Activated T-helper 1 cell treated with Interleukin-2 at 50 U/mL for 16 hours (primary cell): ENCODE measurements around the gene GRIN1.

Experiments
- DNase-seq: peaks from one replicate; pipeline ENCODE4 v3.0.0-alpha.2; 2020; ENCODE audit warnings: low read depth

The GRIN1 gene

DNA sequence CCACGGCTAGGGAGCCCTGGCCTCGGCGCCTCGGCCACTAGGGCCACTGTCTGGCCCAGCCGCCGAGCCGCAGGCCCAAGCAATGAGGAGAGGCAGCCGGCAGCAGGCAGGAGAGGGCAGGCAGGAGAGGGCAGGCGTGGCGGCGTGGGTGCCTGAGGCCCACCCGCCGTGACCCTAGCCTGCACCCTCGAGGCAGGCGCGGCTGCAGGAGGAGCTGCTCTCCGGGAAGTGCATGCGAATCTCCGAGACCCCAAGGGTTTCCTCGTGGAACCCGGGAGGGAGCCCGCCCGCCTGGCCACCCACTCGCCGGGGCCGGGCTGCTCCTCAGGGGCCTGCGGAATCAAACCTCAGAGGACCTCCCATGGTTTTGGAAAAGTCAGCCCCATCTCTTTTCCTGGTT, 9.3 kb downstream of the GRIN1 start:
- no peak for DNase-seq

DNA sequence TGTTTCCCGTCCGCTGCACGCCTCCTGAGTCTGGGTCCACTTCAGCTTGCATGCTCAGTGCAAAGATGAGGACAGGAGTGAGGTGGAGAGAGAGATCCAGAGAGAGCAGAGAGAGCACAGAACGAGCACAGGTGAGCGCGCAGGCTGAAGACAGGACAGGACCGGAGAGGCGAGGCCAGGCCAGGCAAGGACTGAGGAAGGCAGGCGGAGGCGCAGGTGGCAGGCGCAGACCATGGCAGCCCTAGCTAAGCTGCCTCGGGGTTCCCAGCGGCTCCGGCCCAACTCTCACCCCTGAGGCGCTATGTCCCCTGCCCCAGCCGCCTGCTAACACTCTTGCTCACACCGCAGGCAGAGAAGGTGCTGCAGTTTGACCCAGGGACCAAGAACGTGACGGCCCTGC, 9.7 kb downstream of the GRIN1 start:
- DNase-seq = no peak

DNA sequence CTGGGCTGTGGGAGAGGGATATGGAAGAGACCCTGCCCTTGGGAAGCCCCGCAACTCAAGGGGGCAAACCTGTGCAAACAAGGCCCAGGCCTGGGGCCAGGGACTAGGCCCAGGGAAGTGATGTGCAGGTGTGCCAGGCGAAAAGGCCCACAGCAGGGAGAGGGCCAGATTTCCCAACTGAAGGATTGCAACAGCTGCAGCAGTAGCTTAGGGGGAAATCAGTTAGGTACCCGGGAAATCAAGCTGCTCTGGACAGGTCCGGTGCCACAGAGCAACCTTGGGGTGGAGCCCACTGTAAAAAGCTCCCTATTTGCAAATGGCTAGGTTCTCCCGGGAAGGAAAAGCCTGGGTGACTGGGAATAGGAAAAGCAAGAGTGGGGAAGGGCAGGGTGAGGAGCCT, 10.4 kb downstream of the GRIN1 start:
- no peak for DNase-seq

DNA sequence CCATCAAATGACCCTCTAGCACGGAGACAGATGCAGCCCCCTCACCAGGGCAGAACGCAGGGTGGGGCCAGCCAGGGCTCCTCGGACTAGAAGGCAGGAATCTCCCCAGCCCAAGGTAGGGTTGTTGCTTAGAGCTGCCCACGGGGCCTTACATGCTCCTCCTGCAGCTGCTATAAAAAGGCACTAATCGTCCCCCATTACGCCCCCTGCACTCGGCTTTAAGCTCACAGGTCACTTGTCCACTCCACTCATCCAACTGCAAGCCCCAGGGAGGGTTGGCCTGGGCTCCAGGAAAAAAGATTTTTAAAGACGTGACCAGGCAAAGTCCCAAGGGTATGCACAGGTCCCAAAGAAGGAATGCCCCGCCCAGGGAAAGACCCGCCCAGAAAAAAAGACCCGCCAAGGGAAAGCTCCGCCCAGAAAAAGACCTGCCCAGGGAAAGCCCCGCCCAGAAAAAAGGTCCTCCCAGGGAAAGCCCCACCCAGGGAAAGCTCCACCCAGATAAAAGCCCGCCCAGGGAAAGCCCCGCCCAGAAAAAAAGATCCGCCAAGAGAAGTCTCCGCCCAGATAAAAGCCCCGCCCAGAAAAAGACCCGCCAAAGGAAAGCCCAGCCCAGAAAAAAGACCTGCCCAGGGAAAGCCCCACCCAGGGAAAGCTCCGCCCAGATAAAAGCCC, 11.1 kb downstream of the GRIN1 start:
- no peak for DNase-seq

DNA sequence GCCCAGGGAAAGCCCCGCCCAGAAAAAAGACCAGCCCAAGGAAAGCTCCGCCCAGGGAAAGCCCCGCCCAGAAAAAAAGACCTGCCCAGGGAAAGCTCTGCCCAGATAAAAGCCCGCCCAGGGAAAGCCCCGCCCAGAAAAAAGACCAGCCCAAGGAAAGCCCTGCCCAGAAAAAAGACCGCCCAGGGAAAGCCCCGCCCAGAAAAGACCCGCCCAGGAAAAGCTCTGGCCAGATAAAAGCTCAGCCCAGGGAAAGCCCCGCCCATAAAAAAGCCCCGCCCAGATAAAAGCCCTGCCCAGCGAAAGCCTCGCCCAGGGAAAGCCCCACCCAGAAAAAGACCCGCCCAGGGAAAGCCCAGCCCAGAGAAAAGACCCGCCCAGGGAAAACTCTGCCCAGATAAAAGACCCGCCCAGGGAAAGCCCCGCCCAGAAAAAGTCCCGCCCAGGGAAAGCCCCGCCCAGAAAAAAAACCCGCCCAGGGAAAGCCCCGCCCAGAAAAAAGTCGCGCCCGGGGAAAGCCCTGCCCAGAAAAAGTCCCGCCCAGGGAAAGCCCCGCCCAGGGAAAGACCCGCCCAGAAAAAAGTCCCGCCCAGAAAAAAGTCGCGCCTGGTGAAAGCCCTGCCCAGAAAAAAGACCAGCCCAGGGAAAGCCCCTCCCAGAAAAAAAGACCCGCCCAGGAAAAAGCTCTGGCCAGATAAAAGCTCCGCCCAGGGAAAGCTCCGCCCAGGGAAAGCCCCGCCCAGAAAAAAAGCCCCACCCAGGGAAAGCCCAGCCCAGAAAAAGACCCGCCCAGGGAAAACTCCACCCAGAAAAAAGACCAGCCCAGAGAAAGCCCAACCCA, 11.9 kb downstream of the GRIN1 start:
- no peak for DNase-seq

DNA sequence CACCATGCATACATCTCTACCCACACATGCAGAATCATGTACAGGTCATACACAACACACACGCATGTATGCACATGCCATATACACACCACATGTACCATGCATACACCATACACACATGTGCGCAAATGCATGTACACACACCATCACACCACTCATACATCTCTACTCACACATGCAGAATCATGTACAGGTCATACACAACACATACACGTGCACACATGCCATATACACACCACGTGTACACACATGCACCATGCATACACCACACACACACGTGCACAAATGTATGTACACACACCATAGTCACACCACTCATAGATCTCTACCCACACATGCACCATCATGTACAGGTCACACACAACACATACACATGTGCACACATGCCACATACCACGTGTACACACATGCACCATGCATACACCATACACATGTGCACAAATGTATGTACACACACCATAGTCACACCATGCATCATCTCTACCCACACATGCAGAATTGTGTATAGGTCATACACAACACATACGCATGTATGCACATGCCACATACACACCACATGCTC, 14.0 kb downstream of the GRIN1 start:
- DNase-seq = no peak

DNA sequence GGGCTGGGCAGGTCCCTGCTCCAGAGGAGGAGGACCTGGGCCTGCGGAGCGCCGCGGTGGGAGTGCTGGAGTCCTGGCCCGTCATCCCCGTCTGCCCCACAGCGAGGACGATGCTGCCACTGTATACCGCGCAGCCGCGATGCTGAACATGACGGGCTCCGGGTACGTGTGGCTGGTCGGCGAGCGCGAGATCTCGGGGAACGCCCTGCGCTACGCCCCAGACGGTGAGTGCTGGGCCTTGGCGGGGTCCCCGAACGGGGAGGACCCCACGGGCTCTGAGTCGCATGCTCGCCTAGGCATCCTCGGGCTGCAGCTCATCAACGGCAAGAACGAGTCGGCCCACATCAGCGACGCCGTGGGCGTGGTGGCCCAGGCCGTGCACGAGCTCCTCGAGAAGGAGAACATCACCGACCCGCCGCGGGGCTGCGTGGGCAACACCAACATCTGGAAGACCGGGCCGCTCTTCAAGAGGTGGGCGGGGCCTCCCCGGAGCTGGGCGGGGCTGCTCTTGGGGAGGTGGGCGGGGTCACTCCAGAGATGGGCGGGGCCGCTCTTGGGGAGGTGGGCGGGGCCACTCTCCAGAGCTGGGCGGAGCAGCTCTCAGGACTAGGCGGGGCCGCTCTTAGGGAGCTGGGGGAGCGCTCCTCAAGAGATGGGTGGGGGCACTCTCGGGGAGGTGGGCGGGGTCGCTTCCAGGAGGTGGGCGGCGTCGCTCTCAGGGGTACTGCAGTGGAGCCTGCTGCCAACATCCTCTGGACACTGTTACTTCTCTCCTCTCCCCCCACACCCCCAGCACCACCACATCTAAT, 17.8 kb downstream of the GRIN1 start:
- DNase-seq = peak; percentile 36

DNA sequence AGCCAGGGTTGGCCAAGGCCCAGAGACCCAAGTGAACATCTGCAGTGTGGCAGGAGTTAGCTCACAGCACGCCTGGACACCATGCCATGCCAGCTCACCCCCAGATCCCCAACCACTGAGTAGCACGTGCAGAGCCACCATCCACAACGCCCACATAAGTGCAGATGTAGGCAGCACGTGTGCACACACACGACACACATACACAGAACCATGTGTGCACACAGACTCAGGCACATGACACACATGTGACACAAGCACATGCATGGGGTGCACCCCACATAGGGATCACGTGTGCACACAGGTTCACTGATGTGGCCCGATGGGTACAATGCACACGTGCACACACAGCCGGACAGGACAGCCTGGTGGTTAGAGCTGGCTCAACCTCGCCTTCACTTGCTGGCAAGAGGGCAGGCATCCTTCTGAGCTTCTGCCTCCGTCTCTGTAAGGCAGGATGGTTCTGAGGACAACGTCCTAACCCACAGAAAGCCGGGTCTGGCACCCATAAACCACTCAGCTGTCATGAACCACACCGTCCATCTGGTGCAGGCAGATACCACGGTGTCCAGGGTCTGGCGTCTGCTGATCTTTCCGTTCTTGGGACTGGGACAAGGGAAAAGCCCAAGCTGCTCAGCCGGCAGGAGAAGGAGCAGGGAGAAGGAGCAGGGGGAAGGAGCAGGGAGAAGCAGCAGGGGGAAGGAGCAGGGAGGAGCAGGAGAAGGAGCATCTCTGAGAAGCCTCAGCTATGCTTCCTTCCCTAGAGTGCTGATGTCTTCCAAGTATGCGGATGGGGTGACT, 18.9 kb downstream of the GRIN1 start:
- DNase-seq = no peak

DNA sequence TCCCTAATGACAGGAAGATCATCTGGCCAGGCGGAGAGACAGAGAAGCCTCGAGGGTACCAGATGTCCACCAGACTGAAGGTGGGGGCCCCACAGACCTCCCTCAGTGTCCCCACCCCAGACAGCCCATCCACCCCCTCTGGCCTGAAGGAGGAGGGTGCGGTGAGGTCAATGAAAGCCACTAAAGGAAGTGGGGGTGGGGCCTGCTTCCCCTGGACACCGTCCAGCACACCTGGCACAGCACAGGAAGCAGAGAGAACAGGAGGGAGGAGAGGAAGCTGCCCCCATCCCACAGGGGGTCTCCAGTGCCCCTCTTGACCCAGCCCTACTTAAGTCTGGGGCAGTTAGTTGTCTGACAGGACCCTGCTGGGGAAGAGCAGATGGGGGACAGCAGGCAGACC, 19.7 kb downstream of the GRIN1 start:
- DNase-seq = no peak

DNA sequence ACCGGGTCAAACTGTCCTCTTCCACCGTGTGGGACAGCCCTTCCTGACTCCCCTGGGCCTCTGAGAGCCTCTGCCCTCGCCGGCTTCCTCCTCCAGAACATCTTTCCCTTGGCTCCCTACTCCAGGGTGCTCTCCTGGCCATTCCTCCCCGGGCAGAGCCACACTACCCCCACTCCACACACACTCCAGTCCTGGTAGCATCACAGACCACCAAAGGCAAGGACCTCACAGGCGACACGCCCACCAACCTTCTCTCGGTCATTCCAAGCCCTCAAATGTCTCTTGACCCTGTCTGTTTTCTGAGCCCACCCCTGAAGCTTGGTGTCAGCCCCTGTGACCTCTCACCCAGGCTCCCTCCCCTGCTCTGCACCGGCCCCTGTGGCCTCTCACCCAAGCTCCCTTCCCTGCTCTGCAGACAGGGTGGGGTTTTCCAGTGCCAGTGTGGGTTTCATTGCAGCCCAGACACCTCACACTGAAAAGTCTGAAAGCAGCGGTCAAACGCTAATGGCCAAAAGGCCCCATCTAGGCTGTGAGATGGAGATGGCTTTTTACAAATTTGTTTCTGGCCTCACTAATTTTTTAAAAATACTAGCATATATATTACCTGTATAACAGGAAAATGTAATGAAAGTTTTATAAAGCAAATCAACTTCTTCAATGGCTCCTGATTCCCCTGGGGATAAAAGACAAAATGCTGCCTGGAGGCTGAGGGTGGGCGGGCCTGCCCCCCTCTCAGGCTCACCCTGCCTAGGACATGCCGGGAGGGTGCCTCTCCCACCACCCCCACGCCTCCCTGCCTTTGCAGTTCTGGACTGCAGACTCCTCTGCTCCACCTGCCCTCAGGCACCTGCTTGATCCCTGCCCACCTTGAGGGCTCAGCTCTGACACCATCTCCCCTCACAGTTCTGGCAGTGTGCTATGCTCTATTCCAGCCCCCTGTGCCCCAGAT, 20.4 kb downstream of the GRIN1 start:
- DNase-seq = no peak

DNA sequence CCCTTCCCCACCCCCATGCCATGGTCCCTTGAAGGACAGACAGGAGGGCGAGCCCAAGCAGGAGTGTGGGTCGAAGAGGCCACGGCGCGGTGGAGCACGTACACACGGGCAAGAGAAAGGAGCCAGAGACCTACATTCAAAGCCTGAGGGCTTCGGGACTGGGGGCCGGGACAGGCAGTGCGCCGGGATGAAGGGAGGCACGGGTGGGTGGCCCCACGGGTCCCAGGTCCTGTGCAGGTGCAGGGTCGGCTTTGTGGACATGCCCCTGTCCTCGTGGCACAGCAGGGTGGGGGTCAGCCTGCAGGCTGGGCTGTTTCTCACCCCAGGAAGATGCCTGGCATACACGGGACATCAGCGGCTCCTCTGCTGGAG, 21.1 kb downstream of the GRIN1 start:
- DNase-seq = no peak

DNA sequence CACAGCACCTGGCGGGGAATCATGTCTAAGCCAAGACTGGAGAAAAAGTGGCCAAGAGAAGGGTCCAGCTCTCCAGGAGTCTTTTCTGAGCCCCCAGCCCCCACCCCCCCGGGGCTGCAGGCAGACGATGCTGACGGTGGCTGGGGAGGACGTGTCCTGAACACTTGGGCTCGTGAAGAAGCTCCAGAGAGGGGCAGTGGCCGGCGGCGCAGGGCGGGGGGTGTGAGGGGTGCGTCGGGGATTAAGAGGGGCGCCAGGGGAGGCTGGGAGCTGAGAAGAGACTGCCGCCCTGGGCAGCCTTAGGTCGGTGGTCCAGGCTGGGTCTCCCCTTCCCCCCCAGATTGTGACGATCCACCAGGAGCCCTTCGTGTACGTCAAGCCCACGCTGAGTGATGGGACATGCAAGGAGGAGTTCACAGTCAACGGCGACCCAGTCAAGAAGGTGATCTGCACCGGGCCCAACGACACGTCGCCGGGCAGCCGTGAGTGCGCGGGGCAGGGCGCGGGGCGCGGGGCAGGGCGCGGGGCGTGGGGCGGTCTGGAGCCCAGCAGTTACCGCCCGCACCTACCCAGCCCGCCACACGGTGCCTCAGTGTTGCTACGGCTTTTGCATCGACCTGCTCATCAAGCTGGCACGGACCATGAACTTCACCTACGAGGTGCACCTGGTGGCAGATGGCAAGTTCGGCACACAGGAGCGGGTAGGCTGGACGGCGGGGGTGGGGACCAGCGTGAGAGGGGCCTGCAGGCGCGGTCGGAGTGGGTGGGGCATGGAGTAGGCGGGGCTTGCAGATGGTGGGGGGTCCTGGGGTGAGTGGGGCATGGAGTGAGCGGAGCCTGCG, 22.0 kb downstream of the GRIN1 start:
- DNase-seq = no peak

DNA sequence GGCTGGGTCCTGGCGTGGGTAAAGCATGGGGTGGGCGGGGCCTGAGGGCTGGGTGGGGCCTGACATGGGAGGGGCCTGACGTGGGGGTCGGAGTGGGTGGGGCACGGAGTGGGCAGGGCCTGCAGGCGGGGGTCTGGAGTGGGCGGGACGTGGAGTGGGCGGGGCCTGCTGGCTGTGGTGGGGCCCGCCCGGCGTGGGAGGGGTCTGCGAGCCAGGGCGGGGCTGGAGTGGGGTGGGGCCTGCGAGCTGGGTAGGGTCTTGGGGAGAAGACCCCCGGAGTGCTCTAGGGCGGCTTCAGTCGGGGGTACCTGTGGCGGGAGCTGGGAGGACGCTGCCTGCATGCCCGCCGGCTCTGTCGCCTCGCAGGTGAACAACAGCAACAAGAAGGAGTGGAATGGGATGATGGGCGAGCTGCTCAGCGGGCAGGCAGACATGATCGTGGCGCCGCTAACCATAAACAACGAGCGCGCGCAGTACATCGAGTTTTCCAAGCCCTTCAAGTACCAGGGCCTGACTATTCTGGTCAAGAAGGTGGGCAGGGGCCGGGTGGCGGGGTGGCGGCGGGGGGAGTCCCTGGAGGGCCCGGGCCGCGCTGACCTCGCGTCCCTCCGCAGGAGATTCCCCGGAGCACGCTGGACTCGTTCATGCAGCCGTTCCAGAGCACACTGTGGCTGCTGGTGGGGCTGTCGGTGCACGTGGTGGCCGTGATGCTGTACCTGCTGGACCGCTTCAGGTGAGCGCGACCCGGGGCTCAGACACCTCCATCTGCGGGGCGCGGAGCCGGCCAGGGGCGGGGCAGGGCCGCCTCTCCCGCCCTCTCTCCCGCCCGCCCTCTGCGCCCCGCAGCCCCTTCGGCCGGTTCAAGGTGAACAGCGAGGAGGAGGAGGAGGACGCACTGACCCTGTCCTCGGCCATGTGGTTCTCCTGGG, 22.9 kb downstream of the GRIN1 start:
- DNase-seq = no peak

DNA sequence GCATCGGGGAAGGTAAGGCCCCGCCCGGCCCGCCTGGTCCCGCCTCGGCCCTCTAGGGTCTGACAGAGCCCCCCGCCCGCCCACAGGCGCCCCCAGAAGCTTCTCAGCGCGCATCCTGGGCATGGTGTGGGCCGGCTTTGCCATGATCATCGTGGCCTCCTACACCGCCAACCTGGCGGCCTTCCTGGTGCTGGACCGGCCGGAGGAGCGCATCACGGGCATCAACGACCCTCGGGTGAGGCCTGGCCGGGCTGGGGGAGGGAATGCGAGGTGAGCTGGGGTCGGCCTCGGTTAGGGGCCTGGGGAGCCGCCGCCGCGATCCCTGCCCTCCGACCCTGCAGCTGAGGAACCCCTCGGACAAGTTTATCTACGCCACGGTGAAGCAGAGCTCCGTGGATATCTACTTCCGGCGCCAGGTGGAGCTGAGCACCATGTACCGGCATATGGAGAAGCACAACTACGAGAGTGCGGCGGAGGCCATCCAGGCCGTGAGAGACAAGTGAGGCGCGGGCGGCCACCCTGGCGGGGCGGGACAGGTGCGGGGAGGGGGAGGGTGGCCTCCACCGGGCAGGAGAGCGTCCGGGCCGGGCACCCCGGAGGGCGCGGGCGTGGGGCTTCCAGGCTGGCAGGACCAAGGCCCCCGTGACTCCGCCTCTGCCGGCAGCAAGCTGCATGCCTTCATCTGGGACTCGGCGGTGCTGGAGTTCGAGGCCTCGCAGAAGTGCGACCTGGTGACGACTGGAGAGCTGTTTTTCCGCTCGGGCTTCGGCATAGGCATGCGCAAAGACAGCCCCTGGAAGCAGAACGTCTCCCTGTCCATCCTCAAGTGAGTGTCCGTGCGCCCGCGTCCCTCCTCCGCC, 23.8 kb downstream of the GRIN1 start:
- no peak for DNase-seq

DNA sequence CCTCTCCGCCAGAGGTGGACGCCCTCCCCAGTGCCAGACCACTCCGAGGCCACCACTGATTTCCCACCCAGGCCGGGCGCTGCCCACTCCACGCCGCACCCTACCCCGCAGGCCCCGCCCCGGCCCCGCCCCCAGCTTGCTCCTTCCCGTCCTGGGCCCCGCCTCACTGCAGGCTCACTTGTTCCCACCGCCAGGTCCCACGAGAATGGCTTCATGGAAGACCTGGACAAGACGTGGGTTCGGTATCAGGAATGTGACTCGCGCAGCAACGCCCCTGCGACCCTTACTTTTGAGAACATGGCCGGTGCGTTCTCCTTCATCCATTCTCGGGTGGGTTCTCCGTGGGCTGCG, 24.4 kb downstream of the GRIN1 start:
- DNase-seq = no peak

DNA sequence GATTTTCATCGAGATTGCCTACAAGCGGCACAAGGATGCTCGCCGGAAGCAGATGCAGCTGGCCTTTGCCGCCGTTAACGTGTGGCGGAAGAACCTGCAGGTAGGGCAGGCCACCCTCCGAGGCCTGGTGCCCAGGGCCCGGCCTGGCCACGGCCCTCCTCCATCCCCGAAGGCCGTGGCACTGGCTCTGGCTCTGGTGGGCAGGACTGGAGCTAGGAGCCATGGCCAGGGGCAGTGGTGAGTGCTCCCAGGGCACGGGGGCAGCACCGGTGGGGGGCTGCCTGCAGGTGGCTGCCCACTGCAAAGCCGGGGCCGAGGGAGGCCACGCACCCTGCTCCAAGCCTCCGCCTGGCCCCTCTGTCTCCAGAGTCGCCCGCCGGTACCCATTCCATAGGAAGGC, 24.9 kb downstream of the GRIN1 start:
- no peak for DNase-seq

DNA sequence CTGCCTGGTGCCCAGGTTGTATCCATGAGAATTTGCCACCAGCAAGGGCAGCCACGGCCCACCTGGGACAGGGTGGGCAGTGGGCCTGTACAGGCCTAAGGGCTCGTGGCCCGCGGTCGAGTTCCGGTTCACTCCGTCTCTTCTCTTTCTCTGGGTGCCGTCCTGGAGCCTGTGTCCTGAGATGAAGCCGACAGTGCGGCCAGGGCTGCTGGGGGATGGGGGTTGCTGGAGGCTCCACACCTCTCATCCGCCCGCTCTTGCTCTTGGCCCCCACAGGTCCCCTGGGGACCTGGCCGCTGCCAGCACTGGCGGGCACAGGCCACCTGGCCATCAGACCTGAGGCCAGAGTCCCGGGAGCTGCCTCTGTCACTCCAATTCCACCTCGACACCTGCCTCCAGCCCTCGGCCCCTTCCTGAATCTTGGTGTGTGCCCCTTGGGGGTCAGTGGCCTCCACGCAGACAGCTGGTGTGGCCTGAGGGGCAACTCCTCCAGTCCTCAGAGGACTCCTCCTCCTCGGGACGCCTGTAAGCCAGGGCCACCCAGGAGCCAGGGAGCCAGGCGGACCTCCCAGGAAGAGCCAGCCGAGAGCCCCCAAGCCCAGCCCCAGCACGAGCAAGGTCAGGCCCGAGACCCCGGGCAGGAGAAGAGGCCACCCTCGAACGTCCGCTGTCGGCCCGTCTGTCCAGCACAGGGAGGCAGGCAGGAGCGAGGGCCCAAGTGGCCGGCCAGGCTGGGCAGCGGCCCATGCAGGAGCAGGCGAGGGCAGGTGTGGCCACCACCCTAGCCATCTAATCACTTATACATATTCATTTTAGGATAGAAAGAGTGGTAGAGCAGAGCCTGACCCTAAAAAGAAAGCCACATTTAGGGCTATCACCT, 25.7 kb downstream of the GRIN1 start:
- DNase-seq = no peak
